CD4-positive, alpha-beta T cell treated with Interleukin-1 beta for 1 hour (primary cell): ENCODE results near the gene STAC.
"Not testable (repeated sequence)": the region's sequence is repeated elsewhere in the genome, so short reads cannot be mapped to it uniquely, and the experiment has no call there.

Experiments
- DNase-seq, 2 donors: peaks; one replicate each; pipeline ENCODE4 v3.0.0-alpha.2; 2020 to 2022

The STAC gene

DNA sequence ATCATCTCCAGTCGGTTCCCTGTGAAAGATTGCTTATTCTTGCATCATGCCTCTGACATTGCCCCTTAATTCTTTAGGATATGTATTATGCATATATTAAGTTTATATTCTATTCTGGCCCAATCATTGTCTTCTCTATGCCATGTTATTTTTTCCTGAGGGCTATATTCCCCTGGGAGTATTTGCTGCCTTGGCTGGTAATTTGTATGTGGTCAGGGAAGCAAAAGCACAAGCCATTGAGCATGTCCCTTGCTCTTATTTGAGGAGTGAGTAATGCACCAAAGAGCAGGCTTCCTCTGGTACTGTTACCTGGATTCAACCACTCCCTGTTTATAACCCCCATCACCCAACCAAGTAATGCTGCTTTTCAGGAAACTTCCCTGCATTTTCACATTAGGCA lies 36.3 kb downstream of the STAC start:
- DNase-seq: no peak

DNA sequence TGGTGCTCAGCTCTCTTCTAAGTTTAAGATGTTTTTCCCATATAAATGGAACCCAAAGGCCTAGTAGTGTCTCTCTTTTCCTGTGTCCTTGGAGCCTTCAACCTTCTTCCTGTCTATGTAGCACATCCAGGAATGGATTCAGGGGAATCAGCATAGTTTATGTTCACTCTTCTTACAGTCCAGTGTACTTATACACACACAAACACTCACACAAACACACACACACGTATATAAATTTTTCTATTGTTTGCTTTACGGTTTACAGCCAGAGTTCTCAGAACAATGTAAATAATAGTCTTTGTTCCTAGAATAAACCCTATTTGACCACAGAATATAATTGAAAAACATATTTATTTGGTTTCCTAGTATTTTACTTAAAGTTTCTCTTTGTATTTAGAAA lies 36.9 kb downstream of the STAC start:
- DNase-seq: no peak

DNA sequence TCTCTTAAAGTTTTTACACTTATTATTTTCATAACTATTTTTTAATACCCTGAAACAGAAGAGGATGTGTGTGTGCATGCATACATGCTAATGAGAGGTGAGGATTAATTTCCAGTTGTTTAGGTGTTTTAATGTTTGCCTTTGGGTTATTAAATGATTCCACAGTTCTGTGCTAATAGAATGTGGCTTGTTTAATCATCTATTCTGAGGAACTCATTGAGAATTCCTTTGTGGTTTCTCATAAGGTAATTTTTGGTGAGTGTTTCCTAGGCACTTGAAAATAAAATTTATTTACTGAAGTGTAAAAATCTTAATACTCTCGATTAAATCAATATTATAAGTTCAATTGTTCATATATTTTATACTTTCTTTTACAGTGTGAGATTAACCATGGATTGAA lies 38.0 kb downstream of the STAC start:
- no peak for DNase-seq

DNA sequence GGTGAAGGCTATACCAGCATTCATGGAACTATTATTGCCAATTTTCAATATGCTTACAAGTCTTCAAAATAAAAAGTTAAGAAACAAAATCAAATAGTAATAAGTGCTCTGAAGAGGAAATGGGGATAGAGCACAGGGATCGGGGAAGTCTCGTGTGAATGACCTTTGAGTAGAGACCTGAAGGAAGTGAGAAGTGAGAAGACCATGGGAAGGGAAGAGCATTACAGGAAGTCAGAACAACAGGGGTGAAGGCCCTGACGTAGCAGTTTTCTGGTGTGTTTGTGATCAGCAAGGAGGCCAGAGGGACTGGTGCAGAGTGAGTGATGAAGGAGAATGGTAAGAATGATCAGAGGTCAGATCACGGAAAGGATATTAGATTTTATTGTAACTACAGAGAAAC lies 48.1 kb downstream of the STAC start:
- DNase-seq: no peak

GRCh38 chr3:36429986-36430485 lies 49.7 kb downstream of the STAC start:
- no peak for DNase-seq

DNA sequence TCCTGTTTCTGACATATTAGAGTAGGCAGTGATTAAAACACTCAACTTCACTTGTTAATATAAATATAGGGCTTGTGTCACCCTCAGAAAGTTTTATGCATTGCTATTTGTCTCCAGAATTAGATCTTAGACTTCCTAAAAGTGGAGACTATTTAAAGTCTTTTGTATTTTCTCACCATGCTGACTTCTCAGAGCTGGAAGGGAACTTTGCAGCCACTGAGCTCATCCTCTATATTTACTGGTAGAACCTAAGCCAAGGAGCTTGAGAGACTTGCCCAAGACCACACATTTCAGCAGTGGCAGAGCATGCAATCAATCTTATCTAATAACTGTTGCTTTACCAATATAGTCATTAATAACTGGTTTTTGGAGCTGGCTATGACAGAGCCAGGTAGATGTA lies 53.2 kb downstream of the STAC start:
- no peak for DNase-seq

GRCh38 chr3:36434687-36435426 lies 54.6 kb downstream of the STAC start:
- no peak for DNase-seq

DNA sequence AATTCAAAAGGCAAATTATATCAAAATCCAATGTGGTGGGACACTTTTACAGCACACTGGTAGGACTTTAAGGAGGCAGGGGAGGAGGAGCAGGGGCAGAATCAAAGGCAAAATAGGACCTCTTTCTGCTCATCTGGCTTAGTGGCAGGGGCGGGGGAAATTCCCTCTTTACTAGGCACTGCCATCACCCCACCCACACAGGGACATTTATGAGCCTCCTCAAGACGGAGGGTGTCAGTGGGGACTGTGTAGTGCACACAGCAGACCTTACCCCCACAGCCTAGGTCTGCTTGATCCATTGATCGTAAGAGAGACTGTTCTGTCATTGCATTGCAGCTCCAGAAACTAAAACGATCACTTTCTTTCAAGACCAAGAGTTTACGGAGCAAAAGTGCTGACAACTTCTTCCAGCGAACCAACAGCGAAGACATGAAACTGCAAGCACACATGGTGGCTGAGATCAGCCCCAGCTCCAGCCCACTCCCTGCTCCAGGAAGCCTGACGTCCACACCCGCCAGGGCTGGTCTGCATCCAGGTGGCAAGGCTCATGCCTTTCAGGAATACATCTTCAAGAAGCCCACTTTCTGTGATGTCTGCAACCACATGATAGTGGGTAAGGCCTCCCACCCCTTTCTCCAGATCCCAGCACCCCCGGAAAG lies 62.9 kb downstream of the STAC start:
- no peak for DNase-seq

GRCh38 chr3:36444909-36445308 lies 64.6 kb downstream of the STAC start:
- no peak for DNase-seq

DNA sequence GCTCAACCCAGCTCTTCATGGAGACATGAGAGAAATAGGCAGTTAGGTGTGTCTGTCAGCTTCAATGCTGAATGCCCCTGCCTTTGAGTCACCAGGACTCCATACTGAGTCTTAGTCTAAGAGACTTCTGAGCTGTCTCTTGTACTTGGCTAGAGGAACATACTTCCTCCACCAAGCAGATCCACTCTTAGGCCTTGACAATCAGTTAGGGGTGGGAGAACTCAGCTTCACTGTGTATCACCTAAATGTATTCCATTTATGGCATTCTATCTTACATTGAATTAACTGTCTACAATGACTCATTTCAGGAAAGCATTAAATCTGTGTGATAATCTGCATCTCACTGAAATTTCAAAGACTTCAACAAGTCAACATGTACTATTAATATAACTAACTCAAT lies 66.0 kb downstream of the STAC start:
- no peak for DNase-seq

DNA sequence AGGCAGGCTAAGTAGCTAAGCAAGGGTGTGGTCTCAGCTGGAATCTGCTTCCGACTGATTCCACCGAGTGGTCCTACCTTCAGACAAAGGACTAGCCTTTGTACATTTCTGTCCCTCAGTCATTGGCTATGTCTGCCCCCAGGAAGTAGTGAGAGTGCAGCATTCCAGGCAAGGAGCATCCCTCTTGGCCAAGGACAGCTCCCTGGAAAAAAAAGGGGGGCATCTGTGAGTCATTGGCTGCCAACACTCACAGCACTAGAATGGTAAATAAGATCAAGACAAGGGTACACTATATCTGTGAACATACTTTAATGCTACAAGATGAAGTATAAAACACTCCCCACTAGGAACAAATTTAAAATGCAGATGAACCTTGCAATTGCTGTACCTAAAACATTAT lies 66.8 kb downstream of the STAC start:
- DNase-seq: no peak

DNA sequence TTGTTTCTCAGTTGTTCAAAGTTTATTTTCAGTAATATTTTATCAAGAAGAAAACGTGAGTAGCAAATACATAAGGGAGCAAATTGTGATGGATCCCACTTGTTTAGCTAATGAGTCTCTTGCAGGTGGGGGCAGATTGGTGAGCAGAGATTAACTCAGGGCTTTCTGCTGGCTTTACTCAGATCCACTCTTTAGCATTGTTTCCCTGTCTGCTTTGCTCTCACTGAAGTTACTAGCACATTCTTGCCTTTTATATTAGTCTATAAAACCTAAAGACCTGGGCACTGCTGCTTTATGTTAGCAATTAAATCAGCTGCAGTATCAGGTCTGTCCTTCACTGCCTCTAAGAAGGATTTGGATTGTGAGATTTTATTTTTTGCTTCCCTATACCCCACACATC lies 71.5 kb downstream of the STAC start:
- no peak for DNase-seq

GRCh38 chr3:36453213-36453612 lies 72.9 kb downstream of the STAC start:
- peak; percentile 7 to 12 for DNase-seq

GRCh38 chr3:36453896-36454295 lies 73.6 kb downstream of the STAC start:
- peak; percentile 17 to 31 for DNase-seq

DNA sequence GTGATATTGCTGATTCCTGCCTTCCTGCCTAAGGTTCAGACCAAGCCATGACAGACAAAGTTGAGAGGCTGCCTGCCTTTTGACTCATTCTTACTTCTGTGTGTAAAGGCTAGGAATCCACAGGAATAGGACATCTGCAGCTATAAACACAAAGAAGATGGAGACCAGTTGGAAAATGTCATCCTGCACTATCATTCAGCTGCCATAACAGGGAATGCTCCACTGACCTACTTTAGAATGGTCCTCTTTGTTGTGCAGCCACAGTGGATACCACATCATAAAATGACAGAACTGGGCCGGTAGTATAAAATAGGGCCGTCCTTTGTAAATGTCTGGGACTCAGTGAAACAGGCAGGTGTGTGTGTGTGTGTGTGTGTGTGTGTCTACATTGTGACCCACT lies 75.1 kb downstream of the STAC start:
- no peak for DNase-seq

GRCh38 chr3:36456784-36457183 lies 76.5 kb downstream of the STAC start:
- DNase-seq: no peak

DNA sequence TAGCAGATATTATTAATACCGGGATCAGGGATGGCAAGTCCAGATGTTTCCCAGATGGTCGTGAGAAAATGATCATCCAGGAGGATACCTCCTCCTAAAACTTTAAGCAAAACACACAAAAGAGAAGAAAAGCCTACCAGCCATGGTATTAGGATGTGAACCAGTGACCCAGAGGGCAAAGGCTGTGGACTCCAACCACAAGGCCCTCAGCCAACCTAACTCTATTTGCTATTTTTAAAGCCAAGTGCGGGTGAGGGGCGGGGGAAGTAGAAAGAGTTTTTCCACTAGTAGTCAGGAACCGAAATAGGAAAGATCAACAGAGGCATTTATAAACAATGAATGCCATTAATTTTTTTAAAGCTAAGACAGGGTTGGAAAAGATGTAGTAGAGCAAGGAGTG lies 77.4 kb downstream of the STAC start:
- no peak for DNase-seq

DNA sequence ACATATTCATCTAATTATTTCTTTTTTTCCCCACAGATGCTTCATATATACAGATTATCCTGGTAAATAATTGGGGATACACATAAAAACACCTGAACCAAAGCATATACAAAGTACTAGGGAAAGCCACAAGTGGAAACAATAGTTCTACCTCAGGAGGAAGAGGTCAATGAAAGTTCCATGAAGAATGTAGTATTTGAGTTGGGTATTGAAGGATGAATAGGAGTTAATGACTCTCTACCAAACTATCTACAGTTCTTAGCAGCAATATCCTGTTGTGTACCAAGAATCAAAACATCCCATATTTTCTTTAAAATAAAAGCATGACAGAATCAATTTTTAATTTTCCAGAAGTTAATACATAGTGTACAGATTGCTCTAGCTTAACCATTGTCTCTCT lies 78.9 kb downstream of the STAC start:
- no peak for DNase-seq

DNA sequence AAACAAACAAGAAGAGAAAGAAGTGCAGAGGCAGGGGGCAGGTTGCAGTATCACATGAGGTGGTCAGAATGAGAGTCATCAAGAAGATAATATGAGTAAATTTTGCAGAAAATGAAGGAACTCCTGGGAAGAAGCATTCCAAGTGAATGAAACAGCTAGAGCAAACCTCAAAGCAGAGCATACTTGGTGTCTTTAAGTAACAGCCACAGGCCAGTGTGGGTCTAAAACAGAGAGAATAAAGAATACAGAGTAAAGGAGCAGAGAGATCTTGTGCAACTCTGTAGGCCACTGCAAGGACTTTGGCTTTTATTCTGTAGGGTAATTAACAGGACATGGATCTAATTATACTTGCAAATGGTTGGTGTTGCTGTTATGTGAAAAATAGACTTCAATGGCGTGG lies 81.3 kb downstream of the STAC start:
- no peak for DNase-seq

GRCh38 chr3:36472045-36472444 lies 91.7 kb downstream of the STAC start:
- not testable (repeated sequence) for DNase-seq

DNA sequence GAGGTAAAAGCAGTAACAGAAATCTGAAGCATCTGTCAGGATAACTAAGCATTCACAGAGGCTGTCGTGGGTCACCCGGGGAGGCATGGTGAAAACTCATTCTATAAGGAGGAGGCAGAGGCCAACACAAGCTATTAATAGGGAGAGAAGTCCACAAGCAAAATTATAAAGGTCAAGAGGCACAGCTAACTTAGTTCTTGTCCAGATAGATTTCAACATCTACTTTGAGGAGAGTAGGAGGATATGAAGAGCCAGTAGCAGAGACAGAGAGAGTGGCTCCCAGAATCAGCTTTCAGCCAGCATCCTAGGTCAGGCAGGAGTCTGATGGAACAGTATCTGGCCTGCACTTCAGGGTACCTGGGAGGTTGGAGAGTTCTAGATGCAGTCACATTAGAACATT lies 95.3 kb downstream of the STAC start:
- no peak for DNase-seq

DNA sequence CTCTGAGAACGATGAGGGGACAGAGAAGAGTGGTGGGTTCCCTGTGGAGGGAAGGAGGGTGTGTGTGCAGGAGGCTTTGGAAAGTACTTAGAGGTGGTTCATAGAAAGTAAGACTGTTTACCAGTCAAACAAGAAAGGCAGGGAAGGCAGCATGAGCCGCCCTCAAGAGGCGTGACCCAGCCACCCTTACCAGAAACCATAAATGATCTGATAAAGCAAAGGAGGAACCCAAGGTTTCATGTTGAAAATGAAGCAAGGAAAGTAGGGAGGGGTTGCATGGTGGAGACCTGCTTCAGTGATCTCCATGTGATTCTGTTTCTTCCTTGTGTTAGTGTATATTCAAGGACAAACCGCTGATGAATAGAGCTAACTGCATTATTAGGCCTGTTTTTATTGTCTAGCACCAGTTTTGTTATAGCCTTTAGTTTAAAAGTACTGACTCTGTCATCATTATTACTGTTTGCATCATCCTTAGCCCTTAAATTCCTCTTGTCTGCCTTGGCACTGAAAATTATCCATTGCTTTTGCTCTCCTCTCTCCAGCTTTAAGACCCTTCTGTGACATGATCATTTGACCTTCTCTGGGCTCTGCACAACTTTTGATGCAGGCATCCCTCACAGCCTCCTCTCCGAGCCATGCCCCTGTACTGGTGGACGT lies 96.1 kb downstream of the STAC start:
- no peak for DNase-seq

DNA sequence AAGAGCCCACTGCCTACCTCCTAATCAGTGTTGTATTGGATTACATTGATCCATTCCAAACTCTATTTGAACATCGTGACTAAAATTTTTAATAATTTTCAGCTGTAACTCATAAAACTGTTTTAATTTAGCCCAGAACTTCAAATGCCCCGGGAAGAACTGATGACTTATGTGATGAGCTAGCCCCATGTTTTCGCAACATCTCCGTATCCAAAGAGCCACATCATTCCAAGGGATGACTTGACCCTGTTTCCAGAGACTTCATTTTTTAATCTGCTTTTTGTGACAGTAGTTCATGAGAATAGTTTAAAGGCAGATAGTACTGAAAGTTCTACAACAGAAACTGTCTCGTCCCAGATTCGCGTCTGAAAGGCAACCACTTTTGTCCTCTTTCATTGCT lies 97.4 kb downstream of the STAC start:
- no peak for DNase-seq
